ENCODE results near the gene TPST2.

Gene TPST2

GRCh38 chr22:26527574-26528465 is 62.1 kb downstream of the TPST2 start:
- Histone ChIP-seq H3K9me3 (ENCODE audit: control insufficient read depth, low read length) (no peaks in the 10 kb centered on the region), H3K27me3 (replicated peaks; ENCODE audit: control insufficient read depth, insufficient read depth, low read length, poor library complexity, severe bottlenecking) (no peaks in the 10 kb centered on the region), H3K4me3 (ENCODE audit: insufficient read depth, low read depth, low read length, poor library complexity, severe bottlenecking) (no peak overlapping the region), H3K4me1 (ENCODE audit: control insufficient read depth, insufficient read depth, low read length, poor library complexity, severe bottlenecking) (no peaks in the 10 kb centered on the region), H3K27ac (ENCODE audit: insufficient read depth, low read length, poor library complexity, severe bottlenecking) (no peak overlapping the region), H3K36me3 (ENCODE audit: control insufficient read depth, insufficient read depth, low read length) (peaks cover 40% of the 10 kb centered on the region)
- DNase-seq = no peak

GRCh38 chr22:26527167-26527566 is 62.8 kb downstream of the TPST2 start:
- Histone ChIP-seq H3K4me3 (ENCODE audit: insufficient read depth, low read depth, low read length, poor library complexity, severe bottlenecking) (no peak overlapping the region), H3K36me3 (ENCODE audit: control insufficient read depth, insufficient read depth, low read length) (peaks cover 34% of the 10 kb centered on the region)

GRCh38 chr22:26525946-26526564 is 63.9 kb downstream of the TPST2 start:
- Histone ChIP-seq H3K9me3 (ENCODE audit: control insufficient read depth, low read length) (no peaks in the 10 kb centered on the region), H3K36me3 (ENCODE audit: control insufficient read depth, insufficient read depth, low read length) (peaks cover 26% of the 10 kb centered on the region), H3K4me3 (ENCODE audit: insufficient read depth, low read depth, low read length, poor library complexity, severe bottlenecking) (no peak overlapping the region), H3K27me3 (replicated peaks; ENCODE audit: control insufficient read depth, insufficient read depth, low read length, poor library complexity, severe bottlenecking) (no peaks in the 10 kb centered on the region), H3K27ac (ENCODE audit: insufficient read depth, low read length, poor library complexity, severe bottlenecking) (no peak overlapping the region), H3K4me1 (ENCODE audit: control insufficient read depth, insufficient read depth, low read length, poor library complexity, severe bottlenecking) (no peaks in the 10 kb centered on the region)
- no peak for DNase-seq

More at GRCh38 chr22:26527167-26527566, 62.8 kb downstream of the TPST2 start:
- DNase-seq = no peak
- Histone ChIP-seq H3K4me1 (ENCODE audit: control insufficient read depth, insufficient read depth, low read length, poor library complexity, severe bottlenecking) (no peaks in the 10 kb centered on the region), H3K27me3 (replicated peaks; ENCODE audit: control insufficient read depth, insufficient read depth, low read length, poor library complexity, severe bottlenecking) (no peaks in the 10 kb centered on the region), H3K9me3 (ENCODE audit: control insufficient read depth, low read length) (no peaks in the 10 kb centered on the region), H3K27ac (ENCODE audit: insufficient read depth, low read length, poor library complexity, severe bottlenecking) (no peak overlapping the region)

GRCh38 chr22:26524870-26525269 is 65.1 kb downstream of the TPST2 start:
- no peaks in the 10 kb centered on the region for H3K27me3 ChIP-seq (replicated peaks; ENCODE audit: control insufficient read depth, insufficient read depth, low read length, poor library complexity, severe bottlenecking)
- H3K4me3 ChIP-seq (ENCODE audit: insufficient read depth, low read depth, low read length, poor library complexity, severe bottlenecking) = no peak overlapping the region
- H3K27ac ChIP-seq (ENCODE audit: insufficient read depth, low read length, poor library complexity, severe bottlenecking) = no peak overlapping the region
- peaks cover 22% of the 10 kb centered on the region for H3K36me3 ChIP-seq (ENCODE audit: control insufficient read depth, insufficient read depth, low read length)
- no peaks in the 10 kb centered on the region for H3K4me1 ChIP-seq (ENCODE audit: control insufficient read depth, insufficient read depth, low read length, poor library complexity, severe bottlenecking)
- H3K9me3 ChIP-seq (ENCODE audit: control insufficient read depth, low read length) = no peaks in the 10 kb centered on the region
- no peak for DNase-seq

GRCh38 chr22:26522592-26522991 is 67.3 kb downstream of the TPST2 start:
- Histone ChIP-seq H3K9me3 (ENCODE audit: control insufficient read depth, low read length) (no peaks in the 10 kb centered on the region), H3K27ac (ENCODE audit: insufficient read depth, low read length, poor library complexity, severe bottlenecking) (no peak overlapping the region), H3K36me3 (ENCODE audit: control insufficient read depth, insufficient read depth, low read length) (peaks cover 11% of the 10 kb centered on the region), H3K4me1 (ENCODE audit: control insufficient read depth, insufficient read depth, low read length, poor library complexity, severe bottlenecking) (no peaks in the 10 kb centered on the region), H3K4me3 (ENCODE audit: insufficient read depth, low read depth, low read length, poor library complexity, severe bottlenecking) (no peak overlapping the region), H3K27me3 (replicated peaks; ENCODE audit: control insufficient read depth, insufficient read depth, low read length, poor library complexity, severe bottlenecking) (no peaks in the 10 kb centered on the region)
- no peak for DNase-seq

- no peaks in the 10 kb centered on the region for H3K27me3 ChIP-seq (replicated peaks; ENCODE audit: control insufficient read depth, insufficient read depth, low read length, poor library complexity, severe bottlenecking)
- no peak overlapping the region for H3K27ac ChIP-seq (ENCODE audit: insufficient read depth, low read length, poor library complexity, severe bottlenecking)
- H3K4me1 ChIP-seq (ENCODE audit: control insufficient read depth, insufficient read depth, low read length, poor library complexity, severe bottlenecking) = no peaks in the 10 kb centered on the region
- H3K9me3 ChIP-seq (ENCODE audit: control insufficient read depth, low read length) = no peaks in the 10 kb centered on the region
- peaks cover 9% of the 10 kb centered on the region for H3K36me3 ChIP-seq (ENCODE audit: control insufficient read depth, insufficient read depth, low read length)
- H3K4me3 ChIP-seq (ENCODE audit: insufficient read depth, low read depth, low read length, poor library complexity, severe bottlenecking) = no peak overlapping the region
- no peak for DNase-seq
These were observed 67.9 kb downstream of the TPST2 start for GRCh38 chr22:26522012-26522411.

GRCh38 chr22:26517429-26517828 is 72.5 kb downstream of the TPST2 start:
- Histone ChIP-seq H3K4me3 (ENCODE audit: insufficient read depth, low read depth, low read length, poor library complexity, severe bottlenecking) (no peak overlapping the region), H3K9me3 (ENCODE audit: control insufficient read depth, low read length) (no peaks in the 10 kb centered on the region), H3K27me3 (replicated peaks; ENCODE audit: control insufficient read depth, insufficient read depth, low read length, poor library complexity, severe bottlenecking) (no peaks in the 10 kb centered on the region), H3K36me3 (ENCODE audit: control insufficient read depth, insufficient read depth, low read length) (no peaks in the 10 kb centered on the region), H3K4me1 (ENCODE audit: control insufficient read depth, insufficient read depth, low read length, poor library complexity, severe bottlenecking) (peaks cover 5% of the 10 kb centered on the region), H3K27ac (ENCODE audit: insufficient read depth, low read length, poor library complexity, severe bottlenecking) (no peak overlapping the region)
- no peak for DNase-seq

- DNase-seq = no peak
- H3K9me3 ChIP-seq (ENCODE audit: control insufficient read depth, low read length) = no peaks in the 10 kb centered on the region
- no peak overlapping the region for H3K4me3 ChIP-seq (ENCODE audit: insufficient read depth, low read depth, low read length, poor library complexity, severe bottlenecking)
- H3K36me3 ChIP-seq (ENCODE audit: control insufficient read depth, insufficient read depth, low read length) = no peaks in the 10 kb centered on the region
- H3K27ac ChIP-seq (ENCODE audit: insufficient read depth, low read length, poor library complexity, severe bottlenecking) = no peak overlapping the region
- peaks cover 9% of the 10 kb centered on the region for H3K4me1 ChIP-seq (ENCODE audit: control insufficient read depth, insufficient read depth, low read length, poor library complexity, severe bottlenecking)
- H3K27me3 ChIP-seq (replicated peaks; ENCODE audit: control insufficient read depth, insufficient read depth, low read length, poor library complexity, severe bottlenecking) = no peaks in the 10 kb centered on the region
These were observed 73.4 kb downstream of the TPST2 start for GRCh38 chr22:26516503-26516902.

GRCh38 chr22:26515931-26516330 is 74.0 kb downstream of the TPST2 start:
- H3K27ac ChIP-seq (ENCODE audit: insufficient read depth, low read length, poor library complexity, severe bottlenecking) = no peak overlapping the region

More at GRCh38 chr22:26515931-26516330, 74.0 kb downstream of the TPST2 start:
- Histone ChIP-seq H3K27me3 (replicated peaks; ENCODE audit: control insufficient read depth, insufficient read depth, low read length, poor library complexity, severe bottlenecking) (no peaks in the 10 kb centered on the region), H3K4me3 (ENCODE audit: insufficient read depth, low read depth, low read length, poor library complexity, severe bottlenecking) (no peak overlapping the region), H3K36me3 (ENCODE audit: control insufficient read depth, insufficient read depth, low read length) (no peaks in the 10 kb centered on the region), H3K9me3 (ENCODE audit: control insufficient read depth, low read length) (no peaks in the 10 kb centered on the region), H3K4me1 (ENCODE audit: control insufficient read depth, insufficient read depth, low read length, poor library complexity, severe bottlenecking) (peaks cover 12% of the 10 kb centered on the region)
- no peak for DNase-seq
